ENCODE measurements around the gene ACOT11.
"Not testable (repeated sequence)": the region's sequence is repeated elsewhere in the genome, so short reads cannot be mapped to it uniquely, and the experiment has no call there.

ACOT11 gene

GRCh38 chr1:54611621-54612020 is 63.6 kb downstream of the ACOT11 start:
- no peak for DNase-seq

GRCh38 chr1:54614024-54614423 is 66.0 kb downstream of the ACOT11 start:
- no peak for DNase-seq

GRCh38 chr1:54614563-54614962 is 66.5 kb downstream of the ACOT11 start:
- no peak for DNase-seq

- no peak for DNase-seq
These were observed 67.7 kb downstream of the ACOT11 start for GRCh38 chr1:54615531-54616279.

- no peak for DNase-seq
These were observed 71.7 kb downstream of the ACOT11 start for GRCh38 chr1:54619749-54620148.

- no peak for DNase-seq
These were observed 75.4 kb downstream of the ACOT11 start, which contains the start of gene FAM151A for GRCh38 chr1:54623216-54624007. Gene FAM151A, minus strand, starts transcription at chr1:54623525. Its CDS starts 130 bp downstream, at chr1:54623395.

GRCh38 chr1:54624466-54625464 is 76.7 kb downstream of the ACOT11 start:
- DNase-seq = no peak

GRCh38 chr1:54627196-54627595 is 79.2 kb downstream of the ACOT11 start:
- DNase-seq = no peak

GRCh38 chr1:54635804-54636203 is 87.8 kb downstream of the ACOT11 start:
- not testable (repeated sequence) for DNase-seq

- DNase-seq = not testable (repeated sequence)
These were observed 88.7 kb downstream of the ACOT11 start for GRCh38 chr1:54636461-54637446.

- no peak for DNase-seq
These were observed 92.3 kb downstream of the ACOT11 start for GRCh38 chr1:54640361-54640760.

GRCh38 chr1:54640863-54641836 is 93.1 kb downstream of the ACOT11 start, which contains the start of gene MROH7:
Gene MROH7, plus strand, starts transcription at chr1:54641786. Its CDS starts 11,141 bp downstream, at chr1:54652927.
- DNase-seq = no peak

GRCh38 chr1:54643736-54644135 is 95.7 kb downstream of the ACOT11 start:
- no peak for DNase-seq

GRCh38 chr1:54645806-54646676 is 98.0 kb downstream of the ACOT11 start:
- no peak for DNase-seq

- DNase-seq = no peak
These were observed 101.3 kb downstream of the ACOT11 start for GRCh38 chr1:54649130-54649898.

GRCh38 chr1:54649921-54650320 is 101.9 kb downstream of the ACOT11 start:
- DNase-seq = no peak

GRCh38 chr1:54650417-54650816 is 102.4 kb downstream of the ACOT11 start:
- DNase-seq = no peak

GRCh38 chr1:54651608-54652007 is 103.6 kb downstream of the ACOT11 start:
- DNase-seq = no peak

All from activated T-cell treated with anti-CD3 and anti-CD28 coated beads for 4 hours (primary cell).